HG02870 (cell line): ENCODE results near the gene SIGLECL1.

Experiments used
- ATAC-seq: cut with Tn5 transposase; IDR thresholded peaks from one replicate; pipeline ENCODE4 v1.9.1; 2021; ENCODE audit warnings: mild to moderate bottlenecking, moderate library complexity; ENCODE audit not compliant: unreplicated experiment

Gene SIGLECL1

GRCh38 chr19:51252306-51253079 lies 1.6 kb downstream of the SIGLECL1 start:
- no peak for ATAC-seq

- ATAC-seq = no peak
These were observed 2.4 kb downstream of the SIGLECL1 start for GRCh38 chr19:51253088-51253806.

DNA sequence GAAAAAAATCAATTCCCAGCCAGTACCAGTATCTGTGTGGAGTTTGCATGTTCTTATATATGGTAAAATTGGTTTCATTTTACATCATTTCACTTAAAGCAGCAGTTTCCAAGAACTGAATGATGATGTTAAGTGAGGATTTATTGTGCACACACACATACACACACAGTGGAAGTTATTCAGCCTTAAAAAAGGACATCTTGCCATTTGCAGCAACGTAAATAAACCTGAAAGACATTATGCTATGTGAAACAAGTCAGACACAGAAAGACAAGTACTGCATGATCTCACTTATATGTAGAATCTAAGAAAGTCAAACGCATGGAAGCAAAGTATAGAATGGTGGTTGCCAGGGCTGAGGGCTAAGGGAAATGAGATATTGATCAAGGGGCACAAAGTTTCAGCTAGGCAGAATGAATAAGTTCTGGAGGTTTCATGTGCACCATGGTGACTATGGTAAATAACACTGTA lies 5.3 kb downstream of the SIGLECL1 start:
- no peak for ATAC-seq

DNA sequence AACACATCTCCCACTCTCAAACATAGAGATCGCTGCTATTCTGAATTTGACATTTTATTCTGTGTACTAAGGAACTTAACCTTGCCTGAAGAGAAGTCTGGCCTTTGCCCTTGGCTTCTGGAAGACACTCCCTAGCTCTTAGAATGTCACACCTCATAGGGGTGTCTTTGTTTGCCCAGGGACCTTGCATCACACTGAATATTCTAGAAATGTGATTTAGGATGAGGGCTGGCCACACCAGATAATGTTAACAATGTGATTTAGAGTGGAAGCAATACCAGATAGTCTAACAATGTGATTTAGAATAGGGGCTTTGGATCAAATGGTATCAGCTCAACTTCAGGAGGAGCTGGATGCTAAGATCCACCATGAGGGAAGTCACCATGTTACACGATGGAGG lies 6.6 kb downstream of the SIGLECL1 start:
- ATAC-seq = no peak

- ATAC-seq = no peak
These were observed 7.6 kb downstream of the SIGLECL1 start for GRCh38 chr19:51258165-51259160.

DNA sequence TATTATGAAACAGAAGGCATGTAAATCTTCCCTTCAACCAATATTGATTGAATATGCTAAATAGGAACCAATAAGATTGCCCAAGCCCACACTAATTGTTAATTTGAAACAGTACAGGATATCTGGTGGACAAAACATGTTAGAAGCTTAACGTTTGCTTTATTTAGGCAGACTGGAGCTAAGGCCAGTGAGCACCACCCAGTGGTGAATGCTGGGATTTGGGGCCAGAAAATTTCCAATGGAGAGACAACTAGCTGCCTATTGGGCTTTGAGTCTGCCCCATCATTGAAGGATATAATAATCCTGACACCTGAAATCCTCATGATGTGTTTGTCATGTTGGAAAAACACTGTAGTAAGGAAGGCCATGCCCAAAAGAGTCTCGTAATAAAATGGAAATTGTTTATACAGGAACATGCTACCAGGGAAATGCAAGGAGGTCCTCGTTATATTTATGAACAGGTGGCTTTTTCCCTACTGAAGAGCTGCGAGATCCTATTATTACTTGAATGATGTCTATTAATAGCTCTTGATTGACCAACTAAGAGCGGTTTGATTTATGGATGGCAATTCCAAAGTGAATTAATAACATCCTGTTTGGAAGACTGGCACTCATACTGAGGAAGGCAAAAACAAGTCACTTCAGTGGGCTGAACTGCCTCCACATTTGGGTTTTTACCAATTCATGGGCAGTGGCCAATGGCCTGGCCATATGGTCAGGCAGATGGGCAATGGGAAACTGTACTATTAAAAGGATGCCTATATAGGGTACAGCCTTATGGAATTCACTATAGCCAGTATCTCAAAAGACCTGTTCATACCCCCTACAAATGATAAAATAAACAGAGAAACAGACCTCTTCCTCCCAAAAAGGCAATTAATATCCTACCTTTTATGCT lies 8.7 kb downstream of the SIGLECL1 start:
- ATAC-seq = no peak

- no peak for ATAC-seq
These were observed 12.9 kb downstream of the SIGLECL1 start for GRCh38 chr19:51263808-51264207.

- ATAC-seq = no peak
These were observed 20.2 kb downstream of the SIGLECL1 start for GRCh38 chr19:51271067-51271466.

GRCh38 chr19:51272183-51272810 lies 21.4 kb downstream of the SIGLECL1 start:
- no peak for ATAC-seq

DNA sequence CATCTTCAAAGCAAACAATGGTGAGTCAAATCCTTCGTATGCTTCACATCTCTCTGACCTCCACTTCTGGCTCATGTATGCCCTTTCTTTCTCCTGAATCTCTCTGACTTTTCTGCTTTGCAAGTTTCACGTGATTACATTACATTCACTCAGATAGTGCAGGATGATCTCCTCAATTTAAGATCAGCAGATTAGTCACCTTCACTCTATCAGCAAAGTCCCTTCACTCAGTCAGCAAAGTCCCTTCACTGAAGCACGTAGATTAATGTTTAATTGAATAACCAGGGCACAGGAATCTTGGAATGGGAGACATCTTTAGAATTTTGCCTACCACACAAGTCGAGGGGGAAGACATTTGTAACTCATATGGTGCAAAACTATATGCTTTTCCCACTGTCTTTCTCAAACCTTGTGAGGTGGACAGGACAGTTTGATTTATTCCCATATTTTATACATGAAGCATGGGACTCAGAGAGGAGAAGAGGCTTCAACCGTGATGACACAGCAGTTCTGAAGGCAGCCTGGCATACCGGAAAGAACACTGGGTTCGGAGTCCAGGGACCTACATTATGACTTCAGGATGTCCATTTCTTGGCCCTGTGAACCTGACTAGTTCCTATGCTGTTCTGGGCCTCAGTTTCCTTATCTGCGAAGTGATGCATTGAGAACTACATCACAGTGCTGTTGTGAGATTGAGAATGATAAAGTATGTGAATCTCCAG lies 23.3 kb downstream of the SIGLECL1 start:
- ATAC-seq = no peak

- no peak for ATAC-seq
These were observed 26.2 kb downstream of the SIGLECL1 start for GRCh38 chr19:51277112-51277511.

- no peak for ATAC-seq
These were observed 31.5 kb downstream of the SIGLECL1 start for GRCh38 chr19:51282335-51282734.

DNA sequence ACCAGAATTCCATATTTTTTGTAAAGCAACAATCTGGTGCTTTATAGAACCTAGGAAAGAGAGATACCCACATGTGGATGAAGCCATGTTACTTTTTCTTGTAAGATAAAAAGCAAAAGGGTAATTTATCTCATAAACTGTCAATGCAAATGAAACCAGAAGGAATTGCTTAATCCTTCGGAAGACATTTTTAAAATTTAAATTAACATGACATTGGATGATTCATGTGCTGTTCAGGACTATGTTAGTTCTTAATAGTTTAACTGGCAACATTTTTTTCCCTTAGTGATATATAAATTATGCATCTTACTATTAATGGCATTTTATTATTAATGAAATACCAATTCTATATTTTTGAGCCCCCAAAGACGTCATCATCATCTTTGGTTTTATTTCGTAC lies 34.8 kb downstream of the SIGLECL1 start:
- ATAC-seq = no peak

GRCh38 chr19:51289635-51290034 lies 38.8 kb downstream of the SIGLECL1 start:
- ATAC-seq = no peak

DNA sequence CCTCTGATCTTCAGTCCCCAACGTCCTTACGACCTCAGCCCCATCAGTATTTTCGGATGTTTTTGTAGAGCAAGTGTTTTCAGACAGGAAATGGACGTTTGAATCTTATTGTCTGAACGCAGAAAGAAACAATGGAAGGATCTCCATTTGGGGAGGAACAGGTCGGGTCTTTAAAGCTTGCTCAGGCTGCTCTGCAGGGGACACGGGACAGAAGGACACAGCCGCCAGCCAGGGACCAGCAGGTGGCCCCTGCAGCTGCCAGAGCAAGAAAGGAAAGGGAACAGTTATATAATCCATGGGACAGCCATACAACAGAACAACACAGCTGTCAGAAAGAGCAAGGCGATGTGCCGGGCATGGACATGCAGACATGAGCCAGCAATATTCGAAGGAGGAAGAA lies 42.1 kb downstream of the SIGLECL1 start:
- no peak for ATAC-seq

DNA sequence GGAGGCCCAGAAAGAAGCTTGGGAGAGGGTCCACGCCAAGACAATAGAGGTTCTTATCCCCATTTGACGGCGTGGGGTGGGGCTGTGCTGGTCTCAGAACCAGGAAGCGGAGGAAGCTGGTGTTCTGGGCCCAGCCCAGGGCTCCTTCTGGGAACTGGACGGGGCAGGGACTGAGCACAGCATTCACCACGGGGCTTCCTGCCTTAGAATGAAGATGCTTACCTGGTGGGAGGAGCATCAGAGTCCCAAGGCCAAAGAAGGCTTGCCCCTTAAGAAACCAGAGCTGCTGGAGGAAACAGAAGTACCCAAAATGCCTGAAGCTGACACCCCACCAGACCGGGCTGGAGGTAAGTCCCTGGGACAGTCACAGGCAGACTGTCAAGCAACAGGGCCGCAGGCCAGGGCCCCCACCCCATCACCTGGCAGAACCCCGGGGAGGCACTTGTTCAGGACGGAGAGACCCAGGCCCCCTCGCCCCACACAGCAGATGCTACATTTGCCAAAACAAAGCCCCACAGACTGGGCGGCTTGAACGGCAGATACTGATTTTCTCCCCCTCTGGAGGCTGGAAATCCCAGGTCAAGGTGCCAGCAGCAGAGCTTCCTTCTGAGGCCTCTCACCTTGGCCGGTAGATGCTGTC lies 42.8 kb downstream of the SIGLECL1 start:
- no peak for ATAC-seq

DNA sequence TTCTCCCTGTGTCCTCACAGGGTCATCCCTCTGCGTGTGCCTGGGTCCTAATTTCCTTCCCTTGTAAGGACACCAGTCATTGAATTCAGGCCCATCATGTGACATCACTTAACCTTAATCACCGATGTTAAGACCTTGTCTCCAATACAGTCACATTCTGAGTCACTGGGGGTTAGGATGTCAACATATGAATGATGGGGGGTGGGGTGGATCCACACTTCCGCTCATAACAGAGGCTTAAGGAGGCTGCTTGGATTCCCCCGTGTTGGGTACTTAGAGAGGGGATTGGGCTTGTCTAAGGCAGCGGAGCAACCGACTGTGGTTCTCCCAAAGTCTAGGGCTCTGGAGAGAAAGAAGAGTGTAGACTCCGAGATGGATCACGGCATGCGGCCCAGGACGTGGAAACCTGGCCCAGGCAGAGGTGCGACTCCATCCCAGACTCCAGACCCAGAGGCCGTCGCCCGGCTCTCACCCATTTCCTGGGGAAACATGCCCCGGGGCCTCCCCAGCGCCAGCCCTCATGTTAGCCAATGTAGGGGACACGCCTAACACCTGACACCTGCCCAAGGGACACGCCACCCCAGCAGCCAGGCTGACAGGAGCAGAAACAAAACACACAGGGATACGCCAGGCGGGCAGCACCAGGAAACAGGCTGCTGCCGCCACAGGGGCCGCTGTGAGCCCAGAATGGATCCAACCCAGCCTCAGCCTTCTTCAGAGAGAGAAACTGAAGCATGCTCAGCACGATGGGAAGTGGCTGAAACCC lies 43.5 kb downstream of the SIGLECL1 start:
- ATAC-seq = no peak

GRCh38 chr19:51294977-51295375 lies 44.1 kb downstream of the SIGLECL1 start:
- ATAC-seq = no peak
